AG04449 (cell line): ENCODE results near the gene HDAC4.

Experiments
- CTCF ChIA-PET: fragments of 350-600 bp; formaldehyde crosslinking; extraction: SDS; loops from one replicate; lab custom pipeline; 2021; ENCODE audit warnings: antibody characterized with exemption; lab: Yijun Ruan, JAX
- POLR2A ChIA-PET: fragments of 400-600, 350-600 bp; formaldehyde crosslinking; extraction: SDS; loops from one replicate; lab custom pipeline; 2020; ENCODE audit warnings: antibody characterized with exemption, inconsistent platforms; lab: Yijun Ruan, JAX
- DNase-seq: peaks from one replicate; pipeline ENCODE4 v3.0.0-alpha.2; 2010; ENCODE audit warnings: low read depth, low spot score
- H3K4me3 ChIP-seq: 2 replicates; pipeline ENCODE4 v1.5.1; 2011; ENCODE audit warnings: low read depth, mild to moderate bottlenecking, control low read depth, low read length
- TF ChIP-seq, protein P1 (sequence below): IDR thresholded peaks from one replicate; pipeline ENCODE4 v1.5.1; 2011; ENCODE audit warnings: mild to moderate bottlenecking, moderate library complexity, low read length, control low read depth, inconsistent platforms; ENCODE audit not compliant: insufficient read depth; ENCODE audit errors: missing control alignments

HDAC4 gene

DNA sequence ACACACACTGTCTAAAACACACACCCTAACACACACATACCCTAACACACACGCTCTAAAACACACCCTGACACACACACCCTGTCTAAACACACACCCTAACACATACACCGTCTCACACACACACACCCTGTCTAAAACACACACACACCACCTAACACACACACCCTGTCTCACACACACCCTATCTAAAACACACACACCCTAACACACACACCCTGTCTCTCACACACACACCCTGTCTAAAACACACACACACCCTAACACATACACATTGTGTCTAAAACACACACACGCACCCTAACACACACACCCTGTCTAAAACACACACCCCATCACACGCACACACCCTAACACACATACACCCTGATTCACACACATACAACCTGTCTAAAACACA, 54.1 kb downstream of the HDAC4 start:
- ChIA-PET CTCF (no interaction called here), POLR2A (no interaction called here)
- TF ChIP-seq, protein P1, sequence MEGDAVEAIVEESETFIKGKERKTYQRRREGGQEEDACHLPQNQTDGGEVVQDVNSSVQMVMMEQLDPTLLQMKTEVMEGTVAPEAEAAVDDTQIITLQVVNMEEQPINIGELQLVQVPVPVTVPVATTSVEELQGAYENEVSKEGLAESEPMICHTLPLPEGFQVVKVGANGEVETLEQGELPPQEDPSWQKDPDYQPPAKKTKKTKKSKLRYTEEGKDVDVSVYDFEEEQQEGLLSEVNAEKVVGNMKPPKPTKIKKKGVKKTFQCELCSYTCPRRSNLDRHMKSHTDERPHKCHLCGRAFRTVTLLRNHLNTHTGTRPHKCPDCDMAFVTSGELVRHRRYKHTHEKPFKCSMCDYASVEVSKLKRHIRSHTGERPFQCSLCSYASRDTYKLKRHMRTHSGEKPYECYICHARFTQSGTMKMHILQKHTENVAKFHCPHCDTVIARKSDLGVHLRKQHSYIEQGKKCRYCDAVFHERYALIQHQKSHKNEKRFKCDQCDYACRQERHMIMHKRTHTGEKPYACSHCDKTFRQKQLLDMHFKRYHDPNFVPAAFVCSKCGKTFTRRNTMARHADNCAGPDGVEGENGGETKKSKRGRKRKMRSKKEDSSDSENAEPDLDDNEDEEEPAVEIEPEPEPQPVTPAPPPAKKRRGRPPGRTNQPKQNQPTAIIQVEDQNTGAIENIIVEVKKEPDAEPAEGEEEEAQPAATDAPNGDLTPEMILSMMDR: no peak
- no peak for DNase-seq
- H3K4me3 ChIP-seq: no peak overlapping the region

DNA sequence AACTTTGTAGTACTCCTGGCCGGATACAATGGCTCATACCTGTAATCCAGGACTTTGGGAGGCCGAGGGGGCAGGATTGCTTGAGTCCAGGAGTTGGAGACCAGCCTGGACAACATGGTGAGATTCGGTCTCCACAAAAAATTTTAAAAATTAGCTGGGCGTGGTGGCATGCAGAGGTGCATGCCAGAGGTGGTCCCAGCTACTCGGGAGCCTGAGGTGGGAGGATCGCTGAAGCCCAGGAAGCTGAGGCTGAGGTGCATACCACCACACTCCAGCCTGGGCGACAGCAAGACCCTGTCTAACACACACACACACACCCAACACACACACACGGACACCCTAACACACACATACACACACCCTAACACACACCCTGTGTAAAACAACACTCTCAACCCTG, 55.6 kb downstream of the HDAC4 start:
- no peak overlapping the region for H3K4me3 ChIP-seq
- ChIA-PET POLR2A (no interaction called here), CTCF (interaction anchor here (1.2 kb wide), 1 partner anchor 17 kb away, joined by 5 read pairs; no protein-coding TSS in a partner anchor)
- TF ChIP-seq, protein P1: no peak
- DNase-seq: no peak

DNA sequence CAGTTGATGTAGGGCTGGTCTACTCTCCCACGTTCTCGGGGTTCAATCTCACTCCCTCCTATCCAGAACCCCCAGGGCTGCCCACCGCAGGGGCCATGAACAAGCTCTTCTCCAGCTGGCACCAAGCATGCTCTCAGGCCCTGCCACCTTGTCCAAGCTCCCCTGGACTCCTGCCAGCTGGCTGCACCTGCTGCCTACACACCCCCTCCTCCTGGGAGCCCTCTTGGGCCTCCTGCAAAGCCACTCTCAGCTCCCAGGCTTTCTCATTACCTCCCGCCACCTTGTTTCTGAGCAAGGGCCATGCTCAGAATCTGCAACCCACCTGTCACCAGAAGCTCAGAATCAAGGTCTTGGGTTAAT, 56.0 kb downstream of the HDAC4 start:
- TF ChIP-seq, protein P1: no peak
- CTCF ChIA-PET: interaction anchor here (1.2 kb wide), 1 partner anchor 17 kb away, joined by 5 read pairs; no protein-coding TSS in a partner anchor
- DNase-seq: no peak
- H3K4me3 ChIP-seq: no peak overlapping the region
- POLR2A ChIA-PET: no interaction called here

DNA sequence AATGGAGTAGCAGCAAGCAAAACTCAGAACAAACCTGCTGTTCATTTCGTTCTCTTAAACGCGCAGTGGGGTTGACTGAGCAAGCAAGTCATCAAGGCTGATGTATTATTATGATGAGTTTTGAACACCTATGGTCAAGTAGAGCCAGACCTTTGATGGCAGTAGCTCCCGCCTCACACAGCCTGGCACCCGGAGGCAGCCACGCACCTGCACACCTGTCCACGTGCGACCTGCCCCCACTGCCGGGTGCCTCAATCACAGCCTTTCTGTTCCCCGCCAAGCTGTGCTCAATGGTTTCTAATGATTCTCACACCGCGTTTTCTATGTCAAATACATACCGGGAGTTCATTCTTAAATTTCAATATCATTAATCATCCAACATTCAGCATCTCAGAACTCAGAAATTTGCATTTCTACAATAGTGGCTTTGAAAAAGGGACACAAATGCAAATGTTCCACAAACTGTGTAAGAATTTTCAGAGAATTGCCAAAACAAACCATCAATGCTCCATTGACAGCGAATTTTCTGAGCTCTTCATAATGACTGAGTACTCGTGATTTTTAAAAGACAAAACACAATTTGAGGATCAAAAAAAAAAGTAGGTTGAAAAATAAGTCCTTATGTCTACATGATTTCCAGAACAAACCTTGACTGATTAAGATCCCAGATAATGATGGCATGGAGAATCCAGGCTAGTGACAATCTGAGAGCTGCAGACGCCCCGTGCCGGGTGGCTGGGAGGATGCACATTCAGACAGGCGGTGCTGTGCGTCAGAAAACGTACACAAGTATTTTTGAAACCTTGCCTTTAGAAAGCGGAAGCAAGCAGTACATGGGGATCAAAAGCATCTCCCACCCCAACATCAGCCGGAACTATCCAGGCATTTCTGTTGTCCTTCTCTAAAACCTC, 56.6 kb downstream of the HDAC4 start:
- TF ChIP-seq, protein P1: no peak
- CTCF ChIA-PET: interaction anchor here (1.2 kb wide), 1 partner anchor 18 kb away, joined by 5 read pairs; no protein-coding TSS in a partner anchor
- no peak for DNase-seq
- POLR2A ChIA-PET: no interaction called here
- H3K4me3 ChIP-seq: no peak overlapping the region

DNA sequence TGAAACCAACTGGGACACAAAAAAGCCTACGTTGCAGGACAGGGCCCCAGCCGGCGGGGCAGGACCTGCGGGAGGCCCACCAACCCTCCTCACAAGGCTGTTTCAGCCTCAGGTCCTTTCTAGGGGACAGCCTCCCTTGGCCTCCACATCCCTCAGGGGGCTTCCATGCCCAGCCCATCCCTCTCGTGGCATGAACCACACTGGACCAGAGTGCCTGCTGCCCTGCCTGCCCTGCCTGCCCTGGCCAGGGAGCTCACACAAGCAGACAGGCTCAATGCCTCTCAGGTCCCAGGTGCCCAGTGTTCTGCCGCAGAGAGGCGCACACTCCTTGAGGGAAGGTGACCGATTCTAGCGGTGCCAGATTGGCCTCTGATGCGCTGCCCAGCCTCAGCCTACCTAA, 57.4 kb downstream of the HDAC4 start:
- TF ChIP-seq, protein P1: no peak
- ChIA-PET CTCF (no interaction called here), POLR2A (interaction anchor here (0.6 kb wide), 1 partner anchor 94 kb away, joined by 3 read pairs; no protein-coding TSS in a partner anchor)
- H3K4me3 ChIP-seq: no peak overlapping the region
- DNase-seq: no peak

DNA sequence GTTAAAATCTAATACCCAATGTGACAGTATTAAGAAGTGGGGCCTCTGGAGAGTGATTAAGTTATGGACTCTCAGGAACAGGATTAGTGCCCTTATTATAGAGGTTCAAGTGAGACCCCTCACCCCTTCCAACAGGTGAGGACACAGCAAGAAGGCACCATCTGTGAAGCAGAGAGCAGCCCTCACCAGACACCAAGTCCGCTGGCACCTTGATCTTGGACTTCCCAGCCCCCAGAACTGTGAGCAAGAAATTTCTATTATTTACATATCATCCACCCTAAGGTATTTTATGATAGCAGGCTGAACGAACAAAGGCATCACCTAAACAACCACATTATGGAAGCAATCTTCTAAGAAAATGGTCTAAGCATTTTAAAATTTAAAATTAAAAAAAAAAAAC, 59.0 kb downstream of the HDAC4 start:
- TF ChIP-seq, protein P1: no peak
- no peak for DNase-seq
- H3K4me3 ChIP-seq: no peak overlapping the region
- ChIA-PET CTCF (no interaction called here), POLR2A (no interaction called here)
